ENCODE measurements around the gene RSAD1.

DNA sequence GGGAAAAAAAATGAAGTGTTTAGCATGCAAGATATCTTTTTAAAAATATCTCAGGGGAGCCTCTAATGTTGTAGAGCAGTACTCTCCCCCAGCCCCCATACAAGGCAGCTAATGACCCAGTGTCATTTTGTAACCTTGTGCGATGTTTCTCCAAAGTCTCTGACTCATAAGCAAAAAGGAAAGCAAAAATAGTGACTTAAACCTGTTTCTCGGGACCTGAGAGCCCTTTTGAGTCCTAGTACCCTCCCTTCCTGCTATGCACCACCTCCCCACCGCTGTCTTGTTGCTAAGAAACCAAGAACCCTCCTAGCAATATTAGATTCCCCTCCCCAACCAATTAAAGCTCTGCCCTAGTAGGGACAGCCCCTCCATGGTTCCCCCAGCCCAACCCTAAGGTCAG is 32.4 kb downstream of the RSAD1 start:
- TF ChIP-seq, protein P1, sequence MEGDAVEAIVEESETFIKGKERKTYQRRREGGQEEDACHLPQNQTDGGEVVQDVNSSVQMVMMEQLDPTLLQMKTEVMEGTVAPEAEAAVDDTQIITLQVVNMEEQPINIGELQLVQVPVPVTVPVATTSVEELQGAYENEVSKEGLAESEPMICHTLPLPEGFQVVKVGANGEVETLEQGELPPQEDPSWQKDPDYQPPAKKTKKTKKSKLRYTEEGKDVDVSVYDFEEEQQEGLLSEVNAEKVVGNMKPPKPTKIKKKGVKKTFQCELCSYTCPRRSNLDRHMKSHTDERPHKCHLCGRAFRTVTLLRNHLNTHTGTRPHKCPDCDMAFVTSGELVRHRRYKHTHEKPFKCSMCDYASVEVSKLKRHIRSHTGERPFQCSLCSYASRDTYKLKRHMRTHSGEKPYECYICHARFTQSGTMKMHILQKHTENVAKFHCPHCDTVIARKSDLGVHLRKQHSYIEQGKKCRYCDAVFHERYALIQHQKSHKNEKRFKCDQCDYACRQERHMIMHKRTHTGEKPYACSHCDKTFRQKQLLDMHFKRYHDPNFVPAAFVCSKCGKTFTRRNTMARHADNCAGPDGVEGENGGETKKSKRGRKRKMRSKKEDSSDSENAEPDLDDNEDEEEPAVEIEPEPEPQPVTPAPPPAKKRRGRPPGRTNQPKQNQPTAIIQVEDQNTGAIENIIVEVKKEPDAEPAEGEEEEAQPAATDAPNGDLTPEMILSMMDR (IDR thresholded peaks at IDR 0.05), result no peak
- no peak for TF ChIP-seq MXI1 (IDR thresholded peaks at IDR 0.05; ENCODE audit: low read depth, low read length)
- no peak for TF ChIP-seq CHD2 (IDR thresholded peaks at IDR 0.05; ENCODE audit: low read length, partially characterized antibody)
- TF ChIP-seq GABPA (IDR thresholded peaks at IDR 0.05; ENCODE audit: low read depth), result no peak
- TF ChIP-seq TAF1 (IDR thresholded peaks at IDR 0.05; ENCODE audit: borderline replicate concordance, low read depth, low read length), result no peak
- TF ChIP-seq, protein P2, sequence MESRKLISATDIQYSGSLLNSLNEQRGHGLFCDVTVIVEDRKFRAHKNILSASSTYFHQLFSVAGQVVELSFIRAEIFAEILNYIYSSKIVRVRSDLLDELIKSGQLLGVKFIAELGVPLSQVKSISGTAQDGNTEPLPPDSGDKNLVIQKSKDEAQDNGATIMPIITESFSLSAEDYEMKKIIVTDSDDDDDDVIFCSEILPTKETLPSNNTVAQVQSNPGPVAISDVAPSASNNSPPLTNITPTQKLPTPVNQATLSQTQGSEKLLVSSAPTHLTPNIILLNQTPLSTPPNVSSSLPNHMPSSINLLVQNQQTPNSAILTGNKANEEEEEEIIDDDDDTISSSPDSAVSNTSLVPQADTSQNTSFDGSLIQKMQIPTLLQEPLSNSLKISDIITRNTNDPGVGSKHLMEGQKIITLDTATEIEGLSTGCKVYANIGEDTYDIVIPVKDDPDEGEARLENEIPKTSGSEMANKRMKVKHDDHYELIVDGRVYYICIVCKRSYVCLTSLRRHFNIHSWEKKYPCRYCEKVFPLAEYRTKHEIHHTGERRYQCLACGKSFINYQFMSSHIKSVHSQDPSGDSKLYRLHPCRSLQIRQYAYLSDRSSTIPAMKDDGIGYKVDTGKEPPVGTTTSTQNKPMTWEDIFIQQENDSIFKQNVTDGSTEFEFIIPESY (IDR thresholded peaks at IDR 0.05; ENCODE audit: borderline replicate concordance, low read depth), result no peak
- TF ChIP-seq FOXM1 (IDR thresholded peaks at IDR 0.05; ENCODE audit: low read depth), result no peak
- TF ChIP-seq, protein P3, sequence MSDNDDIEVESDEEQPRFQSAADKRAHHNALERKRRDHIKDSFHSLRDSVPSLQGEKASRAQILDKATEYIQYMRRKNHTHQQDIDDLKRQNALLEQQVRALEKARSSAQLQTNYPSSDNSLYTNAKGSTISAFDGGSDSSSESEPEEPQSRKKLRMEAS (IDR thresholded peaks at IDR 0.05; ENCODE audit: low read depth), result no peak
- no peak for TF ChIP-seq EZH2phosphoT487 (IDR thresholded peaks at IDR 0.05; ENCODE audit: borderline replicate concordance, low read depth)

Data from SK-N-SH (cell line).